CD4-positive, alpha-beta T cell (primary cell): ENCODE results near the gene TRAPPC2L. TPM values are rescaled to one million over a fixed set of nuclear protein-coding genes. Genes with fewer than 3 reads are reported as not detected.

Experiments used
- ATAC-seq: fragments of 200-7000 bp; cut with Tn5 transposase; one replicate; pipeline ENCODE4 v1.10.0; 2022; ENCODE audit warnings: mild to moderate bottlenecking; ENCODE audit not compliant: poor library complexity
- CTCF ChIA-PET: fragments of 350-600 bp; sonication (Branson Sonifier 250); formaldehyde crosslinking; loops from one replicate; lab custom pipeline; 2021; ENCODE audit warnings: antibody characterized with exemption, inconsistent platforms; lab: Charles Lee
- POLR2A ChIA-PET: fragments of 350-600 bp; sonication (Branson Sonifier 250); formaldehyde crosslinking; loops from one replicate; lab custom pipeline; 2021; ENCODE audit warnings: antibody characterized with exemption, inconsistent platforms; lab: Charles Lee
- DNase-seq, 14 experiments: peaks; one replicate each; pipeline ENCODE4 v3.0.0-alpha.2; 2013 to 2020; ENCODE audit warnings: mixed read lengths in 2 of 14
- H3K27ac ChIP-seq, 2 donors: one replicate each; pipeline versions ENCODE4 v1.5.1 to v1.7.0; 2013; ENCODE audit warnings: low read length in 2 of 2, low read depth in 1 of 2, mild to moderate bottlenecking in 1 of 2
- H3K27me3 ChIP-seq, 2 experiments: 1 replicate in 1 of 2; 2 replicates in 1 of 2; pipeline versions ENCODE4 v1.6.1 to v1.7.0; 2013; ENCODE audit warnings: low read length in 2 of 2, control low read depth in 1 of 2, mild to moderate bottlenecking in 1 of 2, moderate library complexity in 1 of 2; ENCODE audit not compliant: insufficient read depth in 2 of 2, control insufficient read depth in 1 of 2
- H3K36me3 ChIP-seq: one replicate; pipeline ENCODE4 v1.6.1; 2013; ENCODE audit warnings: low read length, control low read depth; ENCODE audit not compliant: insufficient read depth
- H3K4me1 ChIP-seq: one replicate; pipeline ENCODE4 v1.6.1; 2013; ENCODE audit warnings: low read length, control low read depth; ENCODE audit not compliant: insufficient read depth
- H3K4me3 ChIP-seq: one replicate; pipeline ENCODE4 v1.5.1; 2013; ENCODE audit warnings: mild to moderate bottlenecking, low read length, moderate library complexity
- H3K9me3 ChIP-seq, 2 experiments: 1 replicate in 1 of 2; 2 replicates in 1 of 2; pipeline versions ENCODE4 v1.6.1 to v1.7.0; 2013; ENCODE audit warnings: low read length in 2 of 2, mild to moderate bottlenecking in 2 of 2, control low read depth in 1 of 2, moderate library complexity in 1 of 2; ENCODE audit not compliant: control insufficient read depth in 1 of 2, insufficient read depth in 1 of 2
- H3K27ac Mint-ChIP-seq: one replicate; pipeline ENCODE4 v1.8.0; 2020; ENCODE audit warnings: mixed read lengths
- H3K27me3 Mint-ChIP-seq: one replicate; pipeline ENCODE4 v1.8.0; 2021; ENCODE audit warnings: mixed read lengths
- H3K36me3 Mint-ChIP-seq: one replicate; pipeline ENCODE4 v1.8.0; 2021; ENCODE audit warnings: low read depth, mixed read lengths
- H3K4me1 Mint-ChIP-seq: one replicate; pipeline ENCODE4 v1.8.0; 2021; ENCODE audit warnings: low read depth, mixed read lengths
- H3K4me3 Mint-ChIP-seq: one replicate; pipeline ENCODE4 v1.8.0; 2020; ENCODE audit warnings: mild to moderate bottlenecking, mixed read lengths
- H3K9me3 Mint-ChIP-seq: one replicate; pipeline ENCODE4 v1.8.0; 2020; ENCODE audit warnings: mixed read lengths
- intact Hi-C, 2 experiments: fragments of 100-400 bp; cut with DNase I in 1 of 2; cut with micrococcal nuclease in 1 of 2; formaldehyde crosslinking; loops; one replicate each; pipeline versions ENCODE4 v1.15.1 to v1.9.0; 2023 to 2025; cut with DNase I, micrococcal nuclease
- total RNA-seq, 174 experiments: library from RNA in 2 of 174; stranded (reverse) in 2 of 174; gene quantifications; one replicate each; pipeline ENCODE4 v1.2.3 and lab custom pipeline; 2021 to 2026
- TF ChIP-seq, protein P1 (sequence below): fragments of 200-600 bp; IDR thresholded peaks from one replicate; pipeline ENCODE4 v1.8.0; 2022; ENCODE audit warnings: antibody characterized with exemption, mild to moderate bottlenecking

TRAPPC2L gene
- total RNA-seq, 2 experiments from 2014 or later = 48.0 to 48.2 TPM

DNA sequence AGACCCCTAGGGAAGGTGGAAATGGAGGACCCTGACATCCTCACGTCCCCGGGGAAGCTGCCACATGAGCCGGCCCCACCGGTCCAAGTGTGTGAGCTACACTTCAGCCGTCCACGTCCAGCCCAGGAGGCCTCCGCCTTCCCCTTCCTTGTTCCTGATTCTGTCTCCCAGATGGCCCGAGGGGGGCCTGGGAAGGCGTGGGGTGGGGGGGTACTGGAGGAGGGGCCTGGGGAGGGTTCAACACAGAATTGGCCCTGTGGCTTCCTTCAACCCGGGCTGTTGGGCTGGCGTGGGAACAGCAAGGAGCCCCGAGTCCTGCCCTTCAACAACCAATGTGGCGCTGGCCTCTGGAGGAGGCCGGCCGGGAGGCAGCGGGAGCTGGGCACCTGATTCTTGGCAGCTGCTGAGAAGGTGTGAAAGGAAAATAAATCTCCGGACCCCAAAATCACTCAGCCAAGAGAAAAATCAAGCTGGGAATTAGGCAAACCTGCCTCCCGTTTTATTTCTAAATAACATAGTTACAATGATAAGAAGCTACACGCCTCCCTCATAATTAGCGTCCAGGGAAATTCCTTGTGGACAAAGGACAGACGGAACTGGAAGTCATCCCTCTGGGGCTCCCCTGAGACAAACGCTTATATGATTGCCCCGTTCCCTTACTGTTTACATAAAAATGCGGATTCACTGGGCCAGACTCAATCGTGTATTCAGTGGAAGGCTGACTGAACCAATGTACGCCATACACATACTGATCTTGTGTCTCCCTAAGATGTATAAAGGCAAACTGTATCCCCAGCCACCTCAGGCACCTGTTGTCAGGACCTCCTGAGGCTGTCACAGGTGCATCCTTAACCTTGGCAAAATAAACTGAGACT is 43.4 kb upstream of the TRAPPC2L start:
- Histone ChIP-seq H3K4me1 (peaks cover 29% of the 10 kb centered on the region), H3K4me3 (no peak overlapping the region), H3K27me3 (no peaks in the 10 kb centered on the region), H3K36me3 (peaks cover 16% of the 10 kb centered on the region), H3K9me3 (no peaks in the 10 kb centered on the region), H3K27ac (no peak overlapping the region)
- intact Hi-C loops = loop anchor here (1.0 to 2.0 kb wide), 3 partner anchors 44 to 403 kb away; partner anchors contain the start of genes TRAPPC2L (in 1 of the 2) and ZNF778 (in 1 of the 2)
- Mint-ChIP-seq H3K4me3 (peak overlapping the region; percentile 60), H3K9me3 (no peaks in the 10 kb centered on the region), H3K36me3 (peaks cover 8% of the 10 kb centered on the region), H3K27me3 (no peaks in the 10 kb centered on the region), H3K27ac (no peak overlapping the region), H3K4me1 (peaks cover 4% of the 10 kb centered on the region)
- DNase-seq = no peak
- TF ChIP-seq, protein P1, sequence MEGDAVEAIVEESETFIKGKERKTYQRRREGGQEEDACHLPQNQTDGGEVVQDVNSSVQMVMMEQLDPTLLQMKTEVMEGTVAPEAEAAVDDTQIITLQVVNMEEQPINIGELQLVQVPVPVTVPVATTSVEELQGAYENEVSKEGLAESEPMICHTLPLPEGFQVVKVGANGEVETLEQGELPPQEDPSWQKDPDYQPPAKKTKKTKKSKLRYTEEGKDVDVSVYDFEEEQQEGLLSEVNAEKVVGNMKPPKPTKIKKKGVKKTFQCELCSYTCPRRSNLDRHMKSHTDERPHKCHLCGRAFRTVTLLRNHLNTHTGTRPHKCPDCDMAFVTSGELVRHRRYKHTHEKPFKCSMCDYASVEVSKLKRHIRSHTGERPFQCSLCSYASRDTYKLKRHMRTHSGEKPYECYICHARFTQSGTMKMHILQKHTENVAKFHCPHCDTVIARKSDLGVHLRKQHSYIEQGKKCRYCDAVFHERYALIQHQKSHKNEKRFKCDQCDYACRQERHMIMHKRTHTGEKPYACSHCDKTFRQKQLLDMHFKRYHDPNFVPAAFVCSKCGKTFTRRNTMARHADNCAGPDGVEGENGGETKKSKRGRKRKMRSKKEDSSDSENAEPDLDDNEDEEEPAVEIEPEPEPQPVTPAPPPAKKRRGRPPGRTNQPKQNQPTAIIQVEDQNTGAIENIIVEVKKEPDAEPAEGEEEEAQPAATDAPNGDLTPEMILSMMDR = no peak
- ATAC-seq = no peak
- ChIA-PET CTCF (interaction anchor here (1.2 to 4.2 kb wide), 2 partner anchors 44 to 76 kb away, joined by 3 to 19 read pairs; partner anchors contain the start of genes GALNS and TRAPPC2L), POLR2A (interaction anchor here (0.7 to 5.5 kb wide), 5 partner anchors 18 to 434 kb away, joined by 3 to 67 read pairs (median 22); partner anchors contain the start of genes GALNS, PIEZO1 and TRAPPC2L)

DNA sequence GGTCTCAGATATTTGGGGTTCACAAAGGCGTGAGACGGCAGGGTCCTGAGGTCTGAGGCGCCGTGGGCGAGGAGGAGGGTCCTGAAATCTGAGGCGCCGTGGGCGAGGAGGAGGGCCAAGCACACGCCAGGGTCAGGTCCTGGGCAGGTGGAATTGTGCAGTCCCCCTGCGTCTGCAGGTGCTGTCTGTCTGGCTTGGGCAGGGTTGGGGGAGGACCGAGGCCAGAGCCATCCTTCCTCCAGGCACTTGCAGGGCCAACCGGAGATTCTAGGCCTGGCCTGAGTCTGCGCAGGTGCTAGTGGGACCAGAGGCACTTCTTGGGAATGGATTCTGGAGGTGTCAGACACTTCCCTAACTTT is 42.8 kb upstream of the TRAPPC2L start:
- Mint-ChIP-seq H3K4me3 (peak overlapping the region; percentile 60), H3K4me1 (peaks cover 4% of the 10 kb centered on the region)
- CTCF ChIA-PET = interaction anchor here (1.2 to 4.2 kb wide), 2 partner anchors 43 to 77 kb away, joined by 3 to 19 read pairs; partner anchors contain the start of genes GALNS and TRAPPC2L

DNA sequence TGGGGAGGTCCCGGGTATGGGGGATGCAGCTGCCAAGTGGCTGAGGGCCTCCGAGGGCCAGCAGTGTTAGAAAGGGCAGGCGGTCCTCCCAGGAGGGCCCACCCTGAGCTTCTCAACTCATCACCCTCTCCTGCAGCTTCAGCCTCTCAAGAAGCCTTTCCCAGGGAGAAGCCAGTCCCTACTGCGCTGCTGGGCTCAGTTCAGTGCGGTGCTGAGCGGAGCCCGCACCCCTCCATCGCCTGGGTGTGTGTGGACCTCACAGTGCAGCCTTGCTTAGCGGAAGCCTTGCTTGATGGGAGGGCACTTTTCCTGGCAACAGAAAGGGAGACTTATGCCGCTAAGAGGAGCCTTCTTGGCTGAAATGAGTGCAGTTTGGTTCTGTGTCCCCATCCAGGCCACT is 41.7 kb upstream of the TRAPPC2L start:
- POLR2A ChIA-PET = no interaction called here
- H3K4me1 Mint-ChIP-seq = peaks cover 4% of the 10 kb centered on the region
- intact Hi-C loops = loop anchor here in 1 of 2 experiments (2.0 to 5.0 kb wide), 2 partner anchors 127 to 352 kb away; no protein-coding TSS in a partner anchor
- no peak for ATAC-seq
- H3K4me3 ChIP-seq = no peak overlapping the region
- no peak overlapping the region for H3K4me3 Mint-ChIP-seq
- H3K4me1 ChIP-seq = peaks cover 20% of the 10 kb centered on the region
- TF ChIP-seq, protein P1 = no peak
- H3K27me3 ChIP-seq = no peaks in the 10 kb centered on the region
- no peaks in the 10 kb centered on the region for H3K27me3 Mint-ChIP-seq
- H3K36me3 Mint-ChIP-seq = peaks cover 4% of the 10 kb centered on the region
- no peak overlapping the region for H3K27ac Mint-ChIP-seq
- no peaks in the 10 kb centered on the region for H3K9me3 ChIP-seq
- CTCF ChIA-PET = interaction anchor here (0.6 kb wide), 1 partner anchor 10 kb away, joined by 3 read pairs; no protein-coding TSS in a partner anchor
- H3K27ac ChIP-seq = no peak overlapping the region
- peaks cover 1% of the 10 kb centered on the region for H3K36me3 ChIP-seq
- H3K9me3 Mint-ChIP-seq = no peaks in the 10 kb centered on the region
- DNase-seq = no peak

More for the DNA sequence above, 42.8 kb upstream of the TRAPPC2L start:
- Histone ChIP-seq H3K4me3 (no peak overlapping the region), H3K27ac (no peak overlapping the region), H3K9me3 (no peaks in the 10 kb centered on the region), H3K27me3 (no peaks in the 10 kb centered on the region), H3K4me1 (peaks cover 29% of the 10 kb centered on the region), H3K36me3 (peaks cover 12% of the 10 kb centered on the region)
- POLR2A ChIA-PET = interaction anchor here (5.5 kb wide), 1 partner anchor 43 kb away, joined by 67 read pairs; the partner anchor contains the start of genes GALNS and TRAPPC2L
- H3K36me3 Mint-ChIP-seq = peaks cover 8% of the 10 kb centered on the region
- ATAC-seq (no peak), DNase-seq (no peak)
- TF ChIP-seq, protein P1 = no peak
- no peaks in the 10 kb centered on the region for H3K27me3 Mint-ChIP-seq
- no peaks in the 10 kb centered on the region for H3K9me3 Mint-ChIP-seq
- H3K27ac Mint-ChIP-seq = no peak overlapping the region
- intact Hi-C loops = loop anchor here (1.0 to 2.0 kb wide), 2 partner anchors 43 to 353 kb away; partner anchors contain the start of gene TRAPPC2L (in 1 of the 2)
